HepG2 (cell line): ENCODE results near the gene CABLES2. TPM values are rescaled to one million over a fixed set of nuclear protein-coding genes. Genes with fewer than 3 reads are reported as not detected.

Experiments used
- FOXA3 ChIP-seq: IDR thresholded peaks from 2 replicates; pipeline ENCODE4 v1.6.1; 2016; ENCODE audit warnings: missing genetic modification reagents, missing compliant biosample characterization
- MTA1 ChIP-seq: sonication (generic); formaldehyde crosslinking; IDR thresholded peaks from 2 replicates; pipeline ENCODE4 v1.4.0; 2020; ENCODE audit warnings: missing genetic modification reagents, mild to moderate bottlenecking, borderline replicate concordance
- RBAK ChIP-seq: sonication (generic); formaldehyde crosslinking; IDR thresholded peaks from 2 replicates; pipeline ENCODE4 v1.5.1; 2020; ENCODE audit warnings: mild to moderate bottlenecking, missing genetic modification reagents
- TFAP4 ChIP-seq: sonication (generic); IDR thresholded peaks from 2 replicates; pipeline ENCODE4 v1.6.1; 2016; ENCODE audit warnings: low read depth, borderline replicate concordance
- ZBTB38 ChIP-seq: sonication (generic); formaldehyde crosslinking; IDR thresholded peaks from 2 replicates; pipeline ENCODE4 v1.5.1; 2020; ENCODE audit warnings: mild to moderate bottlenecking, missing genetic modification reagents
- ZBTB4 ChIP-seq: sonication (generic); formaldehyde crosslinking; IDR thresholded peaks from 2 replicates; pipeline ENCODE4 v1.4.0; 2020; ENCODE audit warnings: missing genetic modification reagents, mild to moderate bottlenecking, borderline replicate concordance
- ZHX2 ChIP-seq, 2 experiments: sonication (generic) in 1 of 2; formaldehyde crosslinking in 1 of 2; IDR thresholded peaks; 2 replicates each; pipeline versions ENCODE4 v1.6.1 to v1.9.0; 2014 to 2022; ENCODE audit warnings: antibody characterized with exemption in 1 of 2, borderline replicate concordance in 1 of 2, inconsistent platforms in 1 of 2, low read depth in 1 of 2, missing genetic modification reagents in 1 of 2
- ZNF205 ChIP-seq: IDR thresholded peaks from 2 replicates; pipeline ENCODE4 v1.6.1; 2018; ENCODE audit warnings: missing biosample characterization, missing genetic modification reagents
- ZNF430 ChIP-seq: sonication (generic); formaldehyde crosslinking; IDR thresholded peaks from 2 replicates; pipeline ENCODE4 v1.9.0; 2021; ENCODE audit warnings: mild to moderate bottlenecking, missing genetic modification reagents
- ZNF652 ChIP-seq: IDR thresholded peaks from 2 replicates; pipeline ENCODE4 v1.6.1; 2016; ENCODE audit warnings: low read depth, borderline replicate concordance
- ZNF879 ChIP-seq: sonication (generic); formaldehyde crosslinking; IDR thresholded peaks from 2 replicates; pipeline ENCODE4 v1.8.1; 2023; ENCODE audit warnings: missing genetic modification reagents
- ZSCAN5A ChIP-seq: sonication (generic); formaldehyde crosslinking; IDR thresholded peaks from 2 replicates; pipeline ENCODE4 v1.8.0; 2022; ENCODE audit warnings: mild to moderate bottlenecking, missing genetic modification reagents, borderline replicate concordance
- polyA plus RNA-seq, 8 experiments: library from polyadenylated mRNA; depleted of rRNA in 3 of 8; stranded (reverse) in 7 of 8; unstranded in 1 of 8; fragments of >200 nt; fragmentation: Illumina TruSeq in 4 of 8; extraction: Trizol in 4 of 8; gene quantifications; 2 replicates each; pipeline versions ENCODE4 v1.2.1 to v1.2.3, GENCODE V29; 2011 to 2016; ENCODE audit warnings: low read depth in 4 of 8, missing spikeins in 1 of 8, mixed read lengths in 1 of 8; ENCODE audit not compliant: insufficient read depth in 1 of 8
- total RNA-seq, 5 experiments: library from RNA; depleted of rRNA; stranded (reverse); fragments of >200 nt; fragmentation: Illumina TruSeq; extraction: Trizol; gene quantifications; 2 replicates each; pipeline ENCODE4 v1.2.3, GENCODE V29; 2016; ENCODE audit warnings: low read depth in 1 of 5

The CABLES2 gene
- total and polyA plus RNA-seq, 2 of the 13 experiments (the other 11 are each of a cell fraction or from before 2014, with no cell fraction given): 5.2 to 9.7 TPM

- TF ChIP-seq ZBTB4 (CRISPR knock-in tag) (peak; percentile 93), FOXA3 (peak; percentile 63; the same call in 1 of the 2 replicates), ZNF430 (CRISPR knock-in tag) (0 out of 2 replicates have a peak, but pooled peaks have one; percentile 53), MTA1 (CRISPR knock-in tag) (no peak), TFAP4 (peak; percentile 84), ZNF879 (no peak), ZNF205 (CRISPR knock-in tag) (peak; percentile 96), ZSCAN5A (CRISPR knock-in tag) (no peak), RBAK (CRISPR knock-in tag) (peak; percentile 89), ZNF652 (CRISPR knock-in tag) (peak; percentile 25; the same call in 1 of the 2 replicates), ZBTB38 (CRISPR knock-in tag) (peak; percentile 99), ZHX2 (IDR thresholded peaks at IDR 0.05; ENCODE audit: low read depth) (peak; percentile 33; the same call in 1 of the 2 replicates), ZHX2 (CRISPR knock-in tag; IDR thresholded peaks at IDR 0.05; ENCODE audit: borderline replicate concordance) (no peak)
Measured at GRCh38 chr20:62342910-62343309, 64.2 kb downstream of the CABLES2 start (continued).
